Medulla oblongata (tissue), 1 donor: Measurements from ENCODE around the gene USP21.

ENCODE experiments used
- DNase-seq: peaks from one replicate; pipeline ENCODE4 v3.0.0-alpha.2; 2015; ENCODE audit errors: extremely low spot score

USP21 gene

GRCh38 chr1:161137881-161138280 lies 21.4 kb upstream of the USP21 start:
- no peak for DNase-seq

GRCh38 chr1:161138431-161138830 lies 20.9 kb upstream of the USP21 start:
- DNase-seq = no peak

- DNase-seq = peak; percentile 62
These were observed 19.5 kb upstream of the USP21 start for GRCh38 chr1:161139766-161140165.

- no peak for DNase-seq
These were observed 18.4 kb upstream of the USP21 start for GRCh38 chr1:161140755-161141400.

- no peak for DNase-seq
These were observed 13.5 kb upstream of the USP21 start for GRCh38 chr1:161145832-161146231.

- no peak for DNase-seq
These were observed 6.1 kb upstream of the USP21 start for GRCh38 chr1:161153176-161153575.

- peak; percentile 96 for DNase-seq
These were observed 5.5 kb upstream of the USP21 start, which contains the start of gene UFC1 for GRCh38 chr1:161153682-161154337. Gene UFC1 (plus strand): TSS chr1:161153978. CDS start chr1:161153998, 20 bp downstream.

- no peak for DNase-seq
These were observed 1.4 kb upstream of the USP21 start for GRCh38 chr1:161157867-161158266.

- DNase-seq = no peak
These were observed 837 bp upstream of the USP21 start for GRCh38 chr1:161158316-161159010.

- DNase-seq = no peak
These were observed 578 bp downstream of the USP21 start for GRCh38 chr1:161159913-161160243.

GRCh38 chr1:161160671-161161145 lies 1.4 kb downstream of the USP21 start:
- no peak for DNase-seq

GRCh38 chr1:161161652-161162051 lies 2.4 kb downstream of the USP21 start:
- no peak for DNase-seq

- no peak for DNase-seq
These were observed 2.8 kb downstream of the USP21 start for GRCh38 chr1:161162052-161162451.

GRCh38 chr1:161162806-161163205 lies 3.5 kb downstream of the USP21 start:
- no peak for DNase-seq

- no peak for DNase-seq
These were observed 4.5 kb downstream of the USP21 start for GRCh38 chr1:161163793-161164192.

- no peak for DNase-seq
These were observed 5.8 kb downstream of the USP21 start for GRCh38 chr1:161164901-161165610.

- DNase-seq = peak; percentile 99
These were observed 6.7 kb downstream of the USP21 start, which contains the start of gene PPOX for GRCh38 chr1:161165742-161166668. Gene PPOX (plus strand): TSS chr1:161166426. CDS start chr1:161166848, 422 bp downstream.

- DNase-seq = no peak
These were observed 7.6 kb downstream of the USP21 start for GRCh38 chr1:161166669-161167548.

GRCh38 chr1:161168906-161169305 lies 9.6 kb downstream of the USP21 start:
- DNase-seq = no peak

- DNase-seq = no peak
These were observed 11.9 kb downstream of the USP21 start for GRCh38 chr1:161171191-161171590.
